LNCAP (cell line): ENCODE data around the gene ADARB2.

ENCODE experiments used
- TF ChIP-seq, protein P1 (sequence below): fragments of 450-650 bp; IDR thresholded peaks from 2 replicates; pipeline ENCODE4 v1.5.1; 2017; ENCODE audit warnings: mild to moderate bottlenecking

Gene ADARB2

DNA sequence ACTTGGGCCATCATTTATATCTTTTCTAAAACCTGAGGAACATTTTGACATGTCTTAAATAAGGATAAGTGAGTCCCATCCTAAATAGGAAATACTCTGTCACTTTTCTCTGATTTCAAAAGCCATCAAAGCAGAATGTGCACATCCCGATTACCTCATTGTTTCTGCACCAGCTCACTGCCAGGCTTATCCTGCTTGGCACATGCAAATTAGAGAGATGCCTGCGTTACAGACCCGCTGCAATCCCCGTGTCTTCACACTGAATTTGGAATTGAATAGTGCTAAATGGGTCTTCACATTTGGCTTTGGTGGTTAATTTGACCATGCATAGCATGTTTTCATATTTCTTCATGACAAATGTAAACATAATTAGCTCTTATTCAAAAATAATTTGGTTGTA lies 401.7 kb downstream of the ADARB2 start:
- TF ChIP-seq, protein P1, sequence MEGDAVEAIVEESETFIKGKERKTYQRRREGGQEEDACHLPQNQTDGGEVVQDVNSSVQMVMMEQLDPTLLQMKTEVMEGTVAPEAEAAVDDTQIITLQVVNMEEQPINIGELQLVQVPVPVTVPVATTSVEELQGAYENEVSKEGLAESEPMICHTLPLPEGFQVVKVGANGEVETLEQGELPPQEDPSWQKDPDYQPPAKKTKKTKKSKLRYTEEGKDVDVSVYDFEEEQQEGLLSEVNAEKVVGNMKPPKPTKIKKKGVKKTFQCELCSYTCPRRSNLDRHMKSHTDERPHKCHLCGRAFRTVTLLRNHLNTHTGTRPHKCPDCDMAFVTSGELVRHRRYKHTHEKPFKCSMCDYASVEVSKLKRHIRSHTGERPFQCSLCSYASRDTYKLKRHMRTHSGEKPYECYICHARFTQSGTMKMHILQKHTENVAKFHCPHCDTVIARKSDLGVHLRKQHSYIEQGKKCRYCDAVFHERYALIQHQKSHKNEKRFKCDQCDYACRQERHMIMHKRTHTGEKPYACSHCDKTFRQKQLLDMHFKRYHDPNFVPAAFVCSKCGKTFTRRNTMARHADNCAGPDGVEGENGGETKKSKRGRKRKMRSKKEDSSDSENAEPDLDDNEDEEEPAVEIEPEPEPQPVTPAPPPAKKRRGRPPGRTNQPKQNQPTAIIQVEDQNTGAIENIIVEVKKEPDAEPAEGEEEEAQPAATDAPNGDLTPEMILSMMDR, result no peak

DNA sequence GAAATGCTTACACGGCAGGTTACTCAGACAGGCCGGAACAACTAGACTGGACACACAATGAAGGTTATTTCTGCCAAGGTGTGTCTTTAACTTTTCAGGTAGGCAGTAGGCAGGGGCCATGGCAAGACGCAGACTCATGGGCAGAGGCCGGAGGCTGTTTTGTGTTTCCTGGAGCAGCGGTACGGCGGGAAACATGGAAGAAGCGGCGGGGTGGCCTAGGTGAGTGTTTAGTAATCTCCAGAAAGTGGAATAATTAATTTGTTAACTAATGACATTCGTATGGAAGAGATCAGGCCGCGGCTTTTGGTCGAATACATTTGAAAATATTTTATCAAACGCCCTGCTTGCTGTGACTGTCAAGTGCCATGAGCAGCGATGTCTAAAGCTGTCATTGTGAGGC lies 403.3 kb downstream of the ADARB2 start:
- TF ChIP-seq, protein P1, result no peak

DNA sequence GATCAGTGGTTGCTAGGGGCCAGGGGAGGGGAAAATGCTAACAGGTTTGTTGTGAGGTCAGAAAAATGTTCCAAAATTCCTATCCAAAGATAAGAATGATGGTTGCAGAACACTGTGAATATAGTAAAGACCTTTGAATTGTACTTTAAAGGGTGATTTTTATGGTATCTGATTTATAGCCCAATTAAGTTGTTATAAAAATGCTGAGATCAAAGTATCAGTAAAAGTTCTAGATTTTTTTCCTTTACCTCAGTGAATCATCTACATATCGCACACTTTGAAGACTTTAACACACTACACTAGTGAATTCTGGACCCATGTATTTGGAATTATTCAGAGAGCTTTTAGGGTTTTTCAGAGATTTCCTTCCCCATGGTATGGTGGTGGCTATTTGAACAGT lies 405.8 kb downstream of the ADARB2 start:
- TF ChIP-seq, protein P1, result no peak

DNA sequence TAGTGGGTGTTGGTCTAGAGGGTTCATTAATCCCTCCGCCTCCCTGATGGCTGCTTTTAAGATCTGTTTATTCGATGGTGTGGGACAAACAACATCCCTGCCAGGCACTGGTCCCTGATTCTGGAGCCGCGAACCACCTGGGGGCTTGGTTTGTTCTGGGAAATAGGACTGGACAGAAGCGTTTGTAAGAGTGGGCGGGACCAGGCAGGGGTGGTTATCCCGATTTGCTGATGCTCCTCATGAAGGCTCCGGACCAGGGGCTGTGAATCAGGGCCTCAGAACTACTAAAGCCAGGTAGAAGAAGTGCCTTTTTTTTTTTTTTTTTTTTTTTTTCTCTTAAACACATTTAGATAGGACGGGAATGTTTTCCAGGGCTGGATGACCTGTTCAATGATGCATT lies 407.7 kb downstream of the ADARB2 start:
- TF ChIP-seq, protein P1, result no peak

DNA sequence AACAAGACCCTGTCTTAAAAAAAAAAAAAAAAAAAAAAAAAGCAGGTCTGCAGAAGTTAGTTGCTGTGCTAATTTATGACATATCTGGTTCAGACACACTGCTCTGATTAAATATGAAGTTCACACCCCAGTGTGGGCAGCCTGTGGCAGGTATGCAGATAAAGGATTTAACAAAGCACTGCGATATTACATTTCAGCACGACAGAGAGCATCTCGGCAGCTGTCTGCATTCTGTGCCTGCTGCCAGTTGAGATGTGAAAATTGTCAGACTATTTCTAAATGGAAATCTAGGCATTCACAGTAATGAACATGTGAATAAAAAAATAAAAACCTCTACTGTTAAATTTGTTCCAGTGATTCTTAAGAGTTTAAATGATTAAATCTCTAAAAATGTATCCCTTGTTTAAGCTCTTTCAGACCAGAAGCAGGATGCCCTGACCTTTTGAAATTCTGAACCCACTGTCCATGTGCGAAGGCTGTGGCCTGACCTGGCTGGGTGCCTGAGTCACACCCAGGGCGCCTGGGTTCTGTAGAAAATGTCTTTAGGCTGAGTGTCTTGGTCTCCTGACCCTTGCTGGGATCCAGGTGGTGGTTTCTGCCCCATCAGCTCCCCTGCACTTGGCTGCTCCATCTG lies 408.2 kb downstream of the ADARB2 start:
- TF ChIP-seq, protein P1, result no peak

DNA sequence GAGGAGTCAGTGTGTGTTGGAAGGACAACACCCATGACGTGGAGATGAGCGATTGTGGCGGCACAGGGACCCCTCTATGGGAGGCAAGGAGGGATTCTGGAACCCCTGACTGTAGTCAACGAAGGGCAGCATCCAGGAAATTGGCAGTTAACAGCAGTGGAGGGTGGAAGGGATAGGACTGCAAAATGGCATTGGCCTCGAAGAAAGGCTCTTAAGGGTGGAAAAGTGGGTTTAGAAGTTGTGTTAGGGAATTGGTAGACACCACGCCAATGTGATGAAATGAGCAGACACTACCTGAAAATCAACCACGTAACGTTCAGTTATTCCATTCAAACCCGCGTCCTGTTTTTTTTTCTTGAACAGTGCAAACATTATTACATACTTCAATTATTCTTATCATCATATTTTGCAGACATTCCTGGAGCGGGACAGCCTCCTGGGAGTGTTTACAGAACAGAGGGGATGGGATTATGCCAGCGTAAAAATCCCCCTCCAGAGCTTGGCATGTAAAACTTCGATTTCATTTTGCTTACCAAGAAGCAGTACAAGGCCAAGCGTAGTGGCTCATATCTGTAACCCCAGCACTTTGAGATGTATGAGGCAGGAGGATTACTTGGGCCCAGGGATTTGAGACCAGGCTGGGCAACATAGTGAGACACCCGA lies 409.0 kb downstream of the ADARB2 start:
- TF ChIP-seq, protein P1, result no peak

DNA sequence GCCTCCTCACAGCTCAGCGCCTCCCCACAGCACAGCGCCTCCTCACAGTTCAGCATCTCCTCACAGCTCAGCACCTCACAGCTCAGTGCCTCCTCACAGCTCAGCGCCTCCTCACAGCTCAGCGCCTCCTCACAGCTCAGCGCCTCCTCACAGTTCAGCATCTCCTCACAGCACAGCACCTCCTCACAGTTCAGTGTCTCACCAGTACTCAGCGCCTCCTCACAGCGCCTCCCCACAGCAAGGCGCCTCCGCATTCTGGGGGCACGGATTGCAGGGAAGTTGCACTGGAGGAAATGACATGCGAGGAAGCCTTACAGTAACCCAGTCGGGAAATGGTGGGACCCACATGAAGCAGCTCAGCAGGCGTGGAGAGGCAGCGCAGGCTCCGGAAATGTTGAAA lies 409.6 kb downstream of the ADARB2 start:
- TF ChIP-seq, protein P1, result no peak
